H4 (cell line): ENCODE results near the gene OPCML. TPM values are rescaled to one million over a fixed set of nuclear protein-coding genes. Genes with fewer than 3 reads are reported as not detected.

Experiments
- DNase-seq: peaks from one replicate; pipeline ENCODE4 v3.0.0-alpha.2; 2015; ENCODE audit warnings: low spot score
- total RNA-seq: library from RNA; depleted of rRNA; stranded (reverse); fragments of >200 nt; shearing (Covaris generic); gene quantifications from 2 replicates; pipeline ENCODE4 v1.2.3, GENCODE V29; 2014

Gene OPCML
- total RNA-seq, 1 experiment from 2014 or later = 0.12 TPM

GRCh38 chr11:132855516-132855915 lies 676.8 kb downstream of the OPCML start:
- DNase-seq = no peak

DNA sequence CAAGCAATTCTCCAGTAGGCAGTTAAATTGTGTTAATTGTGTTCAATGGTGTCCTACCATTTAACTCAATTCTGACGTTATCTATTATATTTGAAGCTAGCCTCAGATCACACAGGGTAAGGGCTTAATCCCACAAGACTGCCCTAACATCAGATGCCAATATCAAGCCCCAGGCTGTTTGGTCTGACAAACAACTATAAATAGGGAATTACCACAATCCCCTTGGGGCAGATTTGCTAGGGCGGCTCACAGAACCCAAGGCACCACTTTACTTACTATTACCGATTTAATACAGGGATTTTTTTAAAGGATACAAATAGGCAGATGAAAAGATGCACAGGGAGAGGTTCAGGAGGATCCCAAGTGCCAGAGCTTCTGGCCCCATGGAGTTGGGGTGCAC lies 678.4 kb downstream of the OPCML start:
- no peak for DNase-seq

GRCh38 chr11:132852361-132852760 lies 679.9 kb downstream of the OPCML start:
- DNase-seq = no peak

DNA sequence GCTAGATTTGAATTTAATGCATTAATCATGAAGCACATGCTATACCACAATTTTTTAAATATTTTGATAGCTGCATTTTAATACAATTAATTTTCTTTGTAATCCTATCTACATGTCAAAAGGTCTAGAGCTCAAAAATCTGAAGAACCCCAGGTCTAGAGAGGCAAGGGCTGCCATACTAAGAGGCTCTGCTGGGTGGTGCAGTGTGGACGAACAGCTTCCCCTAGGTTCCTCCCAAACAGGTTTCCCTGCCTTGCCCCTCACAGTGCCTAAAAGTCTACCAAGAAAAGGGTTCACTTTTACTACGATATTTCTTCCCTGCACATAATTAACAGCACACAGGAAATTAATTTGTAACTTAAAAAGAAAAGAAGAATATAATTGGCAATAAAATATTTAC lies 681.1 kb downstream of the OPCML start:
- DNase-seq = no peak

DNA sequence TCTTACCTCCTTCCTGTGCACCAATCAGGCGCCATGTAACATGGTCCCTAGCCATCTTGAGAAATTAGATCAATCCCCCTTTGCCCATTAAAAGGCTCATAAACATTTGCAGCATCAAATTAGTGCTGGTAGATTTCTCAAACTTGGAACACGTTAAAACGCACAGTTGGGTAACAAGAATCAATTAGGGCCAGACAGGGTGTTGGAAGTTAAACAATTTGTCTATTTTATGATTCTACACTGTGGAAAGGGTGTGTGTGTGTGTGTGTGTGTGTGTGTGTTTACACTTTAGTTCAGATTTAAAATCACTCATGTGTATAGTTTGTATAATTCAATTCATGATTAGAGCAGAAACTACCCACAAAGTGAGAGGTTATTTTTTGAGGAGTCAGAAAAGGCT lies 682.0 kb downstream of the OPCML start:
- no peak for DNase-seq

DNA sequence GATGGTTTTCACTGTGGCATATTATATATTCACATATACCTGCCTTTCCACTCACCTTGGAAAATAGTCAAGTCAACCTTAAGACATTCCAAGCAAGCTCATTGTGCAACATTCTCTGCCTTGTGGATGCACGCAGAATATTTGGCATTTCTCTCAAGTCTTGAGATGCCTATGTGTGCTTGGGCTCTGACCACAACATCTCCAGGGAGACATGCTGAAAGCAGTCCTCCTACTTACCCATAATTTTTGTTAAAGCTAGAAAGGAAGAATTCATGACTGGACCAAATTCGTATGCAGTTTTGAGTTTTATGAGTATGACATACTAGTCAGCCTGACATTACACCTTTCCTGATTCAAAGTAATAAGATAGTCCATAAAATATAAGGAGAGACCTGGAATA lies 684.0 kb downstream of the OPCML start:
- no peak for DNase-seq

DNA sequence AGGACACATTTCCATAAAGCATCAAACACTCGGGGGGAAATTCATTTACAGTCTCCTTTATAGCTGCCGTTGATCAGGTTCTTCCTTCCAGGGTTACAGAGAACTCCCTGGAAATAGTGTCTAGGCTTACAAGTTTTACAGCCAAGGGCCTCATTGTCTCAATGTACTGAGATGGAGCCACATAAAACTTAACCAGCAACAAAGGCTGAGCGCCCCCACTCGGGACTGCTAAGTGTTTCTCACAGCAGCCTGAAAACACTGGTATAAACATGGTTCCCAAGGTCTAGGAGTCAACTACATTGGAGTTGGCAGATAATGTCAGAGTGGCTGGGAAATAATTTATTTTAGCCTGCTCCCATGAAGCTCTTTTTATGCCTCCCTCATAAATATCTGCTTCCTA lies 686.2 kb downstream of the OPCML start:
- no peak for DNase-seq

- peak; percentile 90 for DNase-seq
These were observed 687.2 kb downstream of the OPCML start for GRCh38 chr11:132844956-132845696.

DNA sequence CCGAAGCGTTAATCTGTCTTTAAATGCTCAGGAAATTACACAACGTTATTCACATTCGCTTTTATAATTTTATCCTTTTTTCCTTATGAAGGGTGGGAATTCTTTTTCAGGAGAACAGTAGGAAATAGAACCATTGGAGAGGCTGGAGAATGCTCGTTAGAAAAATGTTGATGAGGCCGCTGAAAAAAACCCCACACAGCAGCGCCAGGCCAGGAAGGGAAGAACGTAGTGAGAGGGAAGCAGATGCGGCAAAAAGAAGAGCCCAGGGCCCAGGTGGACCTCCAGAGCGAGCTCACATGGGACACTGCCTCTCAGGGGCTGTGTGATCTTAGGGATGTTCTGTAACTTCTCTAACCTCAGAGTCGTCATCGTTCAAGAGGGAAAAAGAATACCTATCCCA lies 691.6 kb downstream of the OPCML start:
- no peak for DNase-seq

DNA sequence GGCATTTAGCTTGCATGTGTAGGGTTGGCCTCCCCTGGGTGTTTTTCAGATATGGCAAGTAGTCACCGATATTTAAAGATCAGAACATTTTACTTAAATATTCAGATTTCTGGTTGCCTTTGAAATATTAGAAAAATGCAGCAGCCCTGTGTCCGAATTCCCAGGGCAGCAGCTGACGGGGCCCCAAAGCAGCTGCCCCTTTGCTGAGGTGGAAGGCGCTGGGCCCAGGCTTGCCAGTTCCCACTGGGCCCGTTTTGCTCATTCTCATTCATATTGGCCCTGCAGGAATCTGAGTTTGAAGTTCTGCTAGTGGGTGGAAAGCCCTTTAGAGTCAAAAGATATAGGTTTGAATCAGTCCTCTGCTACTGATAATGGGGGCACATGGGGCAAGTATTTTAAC lies 692.1 kb downstream of the OPCML start:
- DNase-seq = no peak

DNA sequence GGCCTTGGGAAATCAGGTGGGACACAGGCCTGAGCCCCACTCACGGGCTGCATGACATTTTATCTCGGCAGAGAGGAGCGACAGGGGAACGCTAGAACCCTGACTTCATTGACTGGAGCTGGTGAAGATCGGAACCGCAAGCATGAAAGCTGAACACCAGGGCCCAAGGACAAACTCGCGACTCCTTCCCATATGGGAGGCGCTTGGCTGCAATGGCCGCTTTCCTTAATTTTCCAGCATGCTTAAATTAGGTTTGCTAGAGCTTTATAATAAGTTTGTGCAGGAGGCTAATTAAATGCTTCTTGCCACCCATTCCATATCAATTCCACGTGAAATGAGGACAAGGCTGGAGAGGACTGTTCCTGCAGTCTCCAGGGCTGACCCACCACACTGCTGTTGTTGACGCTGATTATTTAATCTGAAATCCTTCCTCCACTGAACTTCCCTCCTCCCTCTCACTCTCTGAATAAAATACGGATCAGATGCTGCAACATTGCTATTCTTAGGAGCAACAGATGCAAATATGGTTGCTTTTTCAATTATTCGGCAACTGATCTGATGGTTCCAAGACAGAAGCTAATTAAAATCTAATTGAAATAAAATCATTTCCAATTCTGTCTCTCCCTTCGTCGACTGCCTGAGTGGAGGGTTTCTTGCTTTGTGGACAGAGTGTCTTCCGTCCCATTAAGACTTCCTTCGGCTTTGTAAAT lies 692.9 kb downstream of the OPCML start:
- no peak for DNase-seq

- peak; percentile 38 for DNase-seq
These were observed 693.7 kb downstream of the OPCML start for GRCh38 chr11:132838627-132839026.

- DNase-seq = no peak
These were observed 701.0 kb downstream of the OPCML start for GRCh38 chr11:132831272-132831671.

DNA sequence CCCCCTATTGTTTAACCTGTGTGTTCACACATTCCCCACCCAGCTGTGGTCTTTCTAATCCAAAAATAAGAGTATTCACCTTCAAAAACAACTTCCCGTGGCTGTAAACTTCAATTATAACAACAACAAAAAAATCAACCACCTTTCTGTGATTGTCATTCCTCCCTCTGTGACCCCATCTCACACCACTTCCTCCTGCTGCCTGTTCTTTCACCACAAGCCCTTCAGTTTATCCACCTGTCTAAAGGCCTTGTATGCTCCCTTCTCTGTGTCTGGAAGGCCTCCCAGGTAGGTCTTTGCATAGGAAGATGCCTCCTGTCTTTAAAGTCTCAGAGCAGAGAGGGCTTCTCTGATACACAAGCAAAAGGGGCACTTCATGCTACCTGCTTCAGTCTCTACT lies 707.7 kb downstream of the OPCML start:
- no peak for DNase-seq

DNA sequence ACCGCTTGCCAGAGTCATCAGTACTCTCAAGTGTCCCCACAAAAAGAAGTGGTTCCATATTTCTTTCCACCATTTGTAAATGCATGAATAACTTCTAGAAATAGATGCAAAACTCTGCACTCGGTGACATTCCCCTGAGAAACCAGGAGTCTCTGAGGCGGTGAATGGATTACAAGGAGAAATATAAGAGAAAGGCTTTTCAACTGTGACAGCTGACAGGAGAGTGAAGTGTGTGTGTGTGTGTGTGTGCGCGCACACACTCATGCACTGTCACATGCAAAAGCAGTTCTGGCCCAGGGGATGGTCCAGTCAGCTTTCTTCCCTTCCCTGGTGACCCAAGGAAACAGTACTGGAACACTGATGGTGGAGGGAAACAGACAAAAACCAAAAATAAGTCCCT lies 710.0 kb downstream of the OPCML start:
- no peak for DNase-seq

DNA sequence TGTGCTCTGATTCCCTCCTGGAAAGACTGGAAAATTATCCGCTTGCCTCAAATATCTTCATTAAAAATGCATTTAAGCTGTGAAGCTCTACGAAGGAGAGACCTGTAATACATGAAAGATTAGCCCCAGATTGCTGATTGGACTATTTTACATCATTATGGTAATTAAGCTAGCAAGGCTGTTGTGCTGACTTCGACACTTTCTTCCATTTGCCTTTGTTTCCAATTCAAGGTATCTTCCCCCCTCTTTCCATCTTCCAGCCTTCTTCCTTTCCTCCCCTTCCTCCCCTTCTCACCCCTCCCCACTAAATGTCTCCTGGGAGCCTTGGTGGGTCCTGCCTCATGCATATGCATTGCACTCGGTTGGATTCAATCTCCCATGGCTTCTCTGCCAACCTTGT lies 710.8 kb downstream of the OPCML start:
- no peak for DNase-seq

DNA sequence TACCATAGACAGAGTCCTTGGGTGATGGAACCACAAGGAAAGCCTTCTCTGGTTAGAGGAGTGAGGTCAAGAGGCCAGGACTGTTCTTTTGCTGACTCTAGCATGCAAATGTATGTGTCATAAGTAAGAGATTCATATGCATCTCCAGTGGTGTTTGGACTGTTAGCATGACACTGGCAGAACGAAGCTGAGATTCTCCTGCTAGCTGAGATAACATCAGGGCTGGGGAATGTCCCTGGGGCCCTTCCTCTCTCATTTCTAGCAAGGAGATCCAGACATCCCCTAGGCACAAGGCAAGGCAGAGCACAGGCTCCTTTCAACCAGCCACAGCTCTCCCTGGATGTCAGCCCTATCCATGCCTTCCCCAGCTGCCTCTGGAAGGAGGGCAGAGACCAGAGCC lies 711.3 kb downstream of the OPCML start:
- no peak for DNase-seq

GRCh38 chr11:132818951-132819350 lies 713.4 kb downstream of the OPCML start:
- no peak for DNase-seq

DNA sequence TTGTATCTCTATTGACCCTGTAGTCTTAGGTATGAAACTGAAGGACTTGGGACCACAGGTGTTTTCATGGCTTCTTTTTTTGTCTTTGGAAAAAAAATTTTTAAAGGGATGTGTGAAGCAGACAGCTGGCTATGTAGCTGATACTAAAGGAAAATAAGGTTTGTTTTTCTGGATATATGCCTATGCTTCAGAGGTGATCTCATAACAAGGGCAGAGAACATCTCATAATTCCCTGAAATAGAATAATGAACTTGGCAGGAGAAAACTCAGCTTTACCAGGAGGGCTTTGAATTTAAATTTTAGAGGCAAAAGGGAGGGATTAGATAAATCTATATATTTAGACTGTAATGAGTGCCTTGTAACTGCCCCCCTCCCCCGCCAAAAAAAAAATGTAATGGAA lies 714.9 kb downstream of the OPCML start:
- DNase-seq = no peak

DNA sequence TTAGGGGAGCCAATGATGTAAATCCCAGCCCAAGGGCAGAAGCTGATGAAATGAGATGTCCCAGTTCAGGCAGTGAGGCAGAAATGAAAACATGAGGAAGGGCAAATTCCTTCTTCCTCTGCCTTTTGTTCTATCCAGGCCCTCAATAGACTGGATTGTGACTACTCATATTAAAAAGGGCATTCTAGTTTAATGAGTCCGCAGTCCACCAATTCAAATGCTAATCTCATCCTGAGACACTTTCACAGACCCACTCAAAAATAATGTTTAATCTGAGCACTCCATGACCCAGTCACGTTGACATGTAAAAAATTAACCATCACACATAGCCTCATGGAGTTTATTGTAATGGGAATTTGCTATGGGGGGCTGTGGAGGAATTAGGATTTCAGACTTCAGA lies 717.9 kb downstream of the OPCML start:
- no peak for DNase-seq

- DNase-seq = no peak
These were observed 720.7 kb downstream of the OPCML start for GRCh38 chr11:132811649-132812048.

- DNase-seq = no peak
These were observed 723.2 kb downstream of the OPCML start for GRCh38 chr11:132809070-132809469.

- DNase-seq = no peak
These were observed 728.0 kb downstream of the OPCML start for GRCh38 chr11:132804258-132804657.

- no peak for DNase-seq
These were observed 728.9 kb downstream of the OPCML start for GRCh38 chr11:132803436-132803835.
